GM21423 (cell line): ENCODE measurements around the gene RPS26.
"Not testable (repeated sequence)": the region's sequence is repeated elsewhere in the genome, so short reads cannot be mapped to it uniquely, and the experiment has no call there.

ENCODE experiments used
- ATAC-seq: cut with Tn5 transposase; IDR thresholded peaks from one replicate; pipeline ENCODE4 v1.9.1; 2021; ENCODE audit warnings: mild to moderate bottlenecking, moderate library complexity; ENCODE audit not compliant: unreplicated experiment

The RPS26 gene

DNA sequence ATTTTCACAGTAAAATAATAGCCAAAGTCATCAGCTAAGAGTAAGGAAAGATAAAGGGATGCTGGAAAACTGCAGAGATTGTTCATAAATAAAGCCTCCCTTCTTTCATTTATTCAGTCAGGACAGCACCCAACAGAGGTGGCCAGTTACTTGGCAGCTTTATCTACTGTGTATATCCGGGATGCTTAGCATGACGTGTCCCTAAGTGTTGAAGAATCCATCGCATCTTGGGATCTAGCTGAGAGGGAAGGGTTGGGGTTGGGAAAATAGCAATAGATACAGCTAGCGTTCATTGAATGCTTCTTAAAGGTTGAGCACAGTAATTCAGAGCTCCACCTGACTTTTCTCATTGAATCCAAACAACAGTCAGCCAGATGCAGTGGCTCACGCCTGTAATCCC lies 32.7 kb downstream of the RPS26 start:
- no peak for ATAC-seq

DNA sequence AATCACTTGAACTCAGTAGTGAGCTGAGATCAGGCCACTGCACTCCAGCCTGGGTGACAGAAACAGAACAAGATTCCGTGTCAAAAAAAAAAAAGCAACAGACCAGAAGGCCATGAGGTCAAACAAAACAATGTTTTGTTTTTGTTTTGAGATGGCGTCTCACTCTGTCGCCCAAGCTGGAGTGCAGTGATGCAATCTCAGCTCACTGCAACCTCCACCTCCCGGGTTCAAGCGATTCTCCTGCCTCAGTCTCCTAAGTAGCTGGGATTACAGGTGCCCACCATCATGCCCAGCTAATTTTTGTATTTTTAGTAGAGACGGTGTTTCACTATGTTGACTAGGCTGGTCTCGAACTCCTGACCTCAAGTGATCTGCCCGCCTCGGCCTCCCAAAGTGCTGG lies 36.2 kb downstream of the RPS26 start:
- ATAC-seq, result not testable (repeated sequence)

DNA sequence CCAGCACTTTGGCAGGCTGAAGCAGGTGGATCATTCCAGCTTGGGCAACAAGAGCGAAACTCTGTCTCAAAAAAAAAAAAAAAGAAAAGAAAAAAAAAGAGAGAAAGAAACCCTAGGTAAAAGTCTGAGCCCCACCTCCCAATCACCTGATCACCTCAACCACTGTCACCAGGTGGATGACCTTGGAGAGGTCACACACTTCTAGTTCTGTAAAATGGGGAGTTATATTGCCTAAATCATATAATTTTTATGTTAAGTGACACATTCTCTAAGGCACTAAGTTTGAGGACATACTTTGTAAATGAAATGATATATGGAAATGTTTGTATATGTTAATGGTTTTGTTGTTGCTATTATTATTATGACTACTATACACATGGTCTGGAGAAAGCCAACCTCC lies 36.7 kb downstream of the RPS26 start:
- ATAC-seq, result no peak

DNA sequence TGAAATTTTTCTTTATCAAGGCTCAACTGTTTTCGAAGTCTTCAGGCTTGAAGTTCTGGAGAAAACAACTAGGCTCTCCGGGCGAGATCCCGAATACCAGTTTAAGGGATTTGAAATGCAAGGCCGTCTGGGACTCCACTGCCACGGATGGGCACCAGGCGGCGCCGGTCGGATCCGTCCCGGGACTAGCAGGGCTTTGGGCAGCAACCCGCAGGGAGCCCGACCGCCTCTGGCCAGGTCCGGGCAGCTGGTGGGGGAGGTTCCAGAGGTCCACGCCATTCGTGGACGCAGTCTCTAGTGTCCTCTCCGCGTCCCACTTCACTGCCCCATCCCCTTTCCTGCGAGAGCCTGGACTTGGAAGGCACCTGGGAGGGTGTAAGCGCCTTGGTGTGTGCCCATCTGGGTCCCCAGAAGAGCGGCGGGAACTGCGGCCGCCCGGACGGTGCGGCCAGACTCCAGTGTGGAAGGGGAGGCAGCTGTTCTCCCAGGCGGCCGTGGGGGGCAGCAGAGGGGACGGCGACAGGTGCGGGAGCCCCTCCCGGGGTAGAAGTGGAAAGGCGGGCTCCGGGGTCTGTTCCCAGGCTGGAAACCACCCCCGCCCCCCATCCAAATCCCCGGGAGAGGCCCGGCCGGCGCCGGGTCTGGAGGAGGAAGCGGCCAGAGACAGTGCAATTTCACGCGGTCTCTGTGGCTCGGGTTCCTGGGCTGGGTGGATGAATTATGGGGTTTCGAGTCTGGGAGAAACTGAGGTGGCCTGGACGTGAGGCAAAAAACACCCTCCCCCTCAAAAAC lies 37.4 kb downstream of the RPS26 start:
- ATAC-seq, result peak; percentile 61

DNA sequence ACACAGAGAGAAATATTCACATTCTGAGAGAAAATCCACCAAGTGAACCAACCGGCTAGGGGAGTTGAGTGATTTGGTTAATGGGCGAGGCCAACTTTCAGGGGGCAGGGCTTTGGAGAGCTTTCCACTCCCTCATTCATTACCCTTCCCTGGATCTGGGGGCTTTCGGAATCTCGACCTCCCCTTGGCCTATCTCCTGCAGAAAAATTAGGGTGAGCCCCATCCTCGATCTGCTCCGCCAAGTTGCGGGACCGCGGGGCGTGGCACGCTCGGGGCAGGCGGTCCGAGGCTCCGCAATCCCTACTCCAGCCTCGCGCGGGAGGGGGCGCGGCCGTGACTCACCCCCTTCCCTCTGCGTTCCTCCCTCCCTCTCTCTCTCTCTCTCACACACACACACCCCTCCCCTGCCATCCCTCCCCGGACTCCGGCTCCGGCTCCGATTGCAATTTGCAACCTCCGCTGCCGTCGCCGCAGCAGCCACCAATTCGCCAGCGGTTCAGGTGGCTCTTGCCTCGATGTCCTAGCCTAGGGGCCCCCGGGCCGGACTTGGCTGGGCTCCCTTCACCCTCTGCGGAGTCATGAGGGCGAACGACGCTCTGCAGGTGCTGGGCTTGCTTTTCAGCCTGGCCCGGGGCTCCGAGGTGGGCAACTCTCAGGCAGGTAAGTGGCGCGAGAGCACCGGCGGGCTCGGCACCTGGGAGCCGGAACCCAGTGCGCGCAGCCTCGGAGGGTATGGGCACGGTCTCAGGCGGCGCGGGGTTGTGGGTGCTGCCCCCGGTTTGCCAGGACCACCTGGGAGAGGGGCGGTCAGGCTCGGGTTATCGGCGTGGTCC lies 38.2 kb downstream of the RPS26 start, which contains the start of gene ERBB3:
ERBB3 (plus strand) TSS at position 443 of the 833 bp plus-strand sequence; CDS start at position 579, 136 bp downstream.
- ATAC-seq, result no peak

DNA sequence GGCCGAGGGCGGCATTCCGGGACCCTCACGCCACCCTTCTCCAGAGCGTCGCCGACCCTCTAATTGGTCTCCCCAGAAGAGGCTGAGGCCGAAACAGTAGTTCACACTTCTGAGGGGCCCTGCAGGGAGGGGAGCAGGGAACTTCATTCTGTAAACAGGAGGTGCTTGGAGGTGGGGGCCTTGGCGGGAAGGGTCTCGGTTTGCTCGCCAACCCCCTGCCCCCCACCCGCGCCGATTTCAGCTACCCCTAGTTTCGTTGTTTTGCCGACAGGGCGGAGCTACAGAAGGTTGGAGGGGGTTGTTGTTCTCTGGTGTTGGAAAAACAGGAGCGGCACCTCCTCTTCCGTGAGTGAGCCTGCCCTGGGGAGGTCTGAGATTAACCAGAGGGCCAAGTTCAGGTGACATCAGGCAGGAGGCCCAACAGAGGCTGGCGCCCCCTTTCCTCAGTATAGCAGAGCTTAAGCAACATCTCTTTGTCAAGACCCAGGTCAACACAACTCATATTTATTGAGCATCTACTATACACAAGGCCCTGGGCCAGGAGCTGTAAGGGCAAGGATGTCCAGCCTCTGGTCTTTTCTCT lies 38.9 kb downstream of the RPS26 start:
- no peak for ATAC-seq

DNA sequence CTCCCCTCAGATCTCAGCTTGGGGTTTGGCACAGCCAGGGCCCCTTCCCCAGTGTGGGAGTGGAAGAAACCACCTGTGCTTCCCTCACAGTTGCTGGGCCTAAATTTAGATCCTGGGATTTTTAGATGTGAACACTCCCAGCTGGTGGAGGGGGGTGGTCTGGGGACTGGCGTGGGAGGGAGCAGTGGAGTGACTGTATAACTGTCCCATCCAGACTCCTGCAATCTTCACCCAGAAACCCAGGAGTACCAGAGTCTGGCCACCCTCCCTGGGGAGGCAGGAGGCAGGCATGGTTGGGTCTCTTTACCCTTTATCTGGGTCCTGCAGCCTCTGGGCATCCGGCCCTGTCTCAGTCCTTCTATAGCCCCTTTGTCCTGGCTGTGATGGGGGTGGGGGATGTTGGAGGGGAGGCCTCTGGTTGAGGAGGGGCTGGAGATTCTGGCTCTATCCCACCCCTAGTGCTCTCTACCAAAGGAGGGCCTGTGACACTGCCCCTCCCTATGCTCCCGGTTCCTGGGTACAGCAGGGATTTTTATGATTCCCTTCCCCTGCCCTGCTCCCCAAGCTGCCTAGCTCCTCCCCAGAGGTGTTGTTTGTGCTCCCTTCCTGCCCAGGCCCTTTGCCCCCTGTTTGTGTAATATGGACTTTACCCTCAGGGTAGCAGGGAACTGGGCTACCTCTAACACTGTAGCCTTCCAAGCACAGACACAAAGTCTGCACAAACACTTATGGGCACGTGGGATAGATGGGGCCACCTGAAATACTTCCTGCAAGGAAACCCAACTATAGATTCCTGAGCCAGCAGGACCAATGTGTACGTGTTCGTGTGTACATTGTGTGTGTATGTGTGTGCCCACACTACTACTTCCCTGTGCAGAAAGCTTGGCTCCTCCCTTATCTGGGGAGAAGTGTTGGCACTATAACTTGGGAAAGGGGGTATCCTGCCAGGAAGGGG lies 40.0 kb downstream of the RPS26 start:
- ATAC-seq, result no peak

DNA sequence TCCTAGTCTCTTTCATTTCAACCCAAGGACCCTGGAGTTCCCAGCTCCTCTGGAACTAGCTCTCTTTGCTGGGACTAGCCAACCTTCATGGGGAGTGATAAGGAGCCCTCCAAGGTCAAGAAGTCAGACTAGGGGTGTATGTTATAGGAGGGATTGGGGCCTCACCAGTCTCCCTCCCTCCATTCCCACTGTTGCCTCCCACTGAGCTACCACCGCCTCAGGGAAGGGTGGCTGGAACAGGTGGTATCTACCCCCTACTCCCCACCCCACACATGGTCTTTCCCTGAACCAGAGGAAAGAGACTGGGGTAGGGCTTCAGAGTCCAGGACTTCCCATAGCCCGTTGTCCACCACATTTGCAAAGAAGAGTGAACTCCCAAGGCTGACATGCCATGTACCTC lies 40.7 kb downstream of the RPS26 start:
- no peak for ATAC-seq

DNA sequence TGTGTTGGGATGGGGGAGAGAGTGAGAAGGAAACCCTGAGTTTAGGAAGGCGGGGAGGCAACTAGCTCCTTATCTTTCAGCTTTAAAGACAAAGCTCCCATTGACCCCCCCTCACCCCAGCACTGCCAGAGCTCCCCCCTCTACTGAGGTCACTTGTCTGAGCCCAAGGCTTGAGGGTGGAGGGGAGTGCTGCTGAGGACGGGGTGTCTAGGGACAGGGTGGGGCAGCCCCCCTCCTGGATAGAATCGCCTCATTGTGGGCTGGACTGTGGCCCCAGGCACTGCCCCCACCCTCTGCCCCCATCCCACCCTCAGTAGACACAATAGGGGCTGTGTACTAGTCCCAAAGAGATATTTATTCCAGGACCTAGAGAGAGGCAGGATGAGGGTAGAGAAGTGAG lies 41.2 kb downstream of the RPS26 start:
- no peak for ATAC-seq

DNA sequence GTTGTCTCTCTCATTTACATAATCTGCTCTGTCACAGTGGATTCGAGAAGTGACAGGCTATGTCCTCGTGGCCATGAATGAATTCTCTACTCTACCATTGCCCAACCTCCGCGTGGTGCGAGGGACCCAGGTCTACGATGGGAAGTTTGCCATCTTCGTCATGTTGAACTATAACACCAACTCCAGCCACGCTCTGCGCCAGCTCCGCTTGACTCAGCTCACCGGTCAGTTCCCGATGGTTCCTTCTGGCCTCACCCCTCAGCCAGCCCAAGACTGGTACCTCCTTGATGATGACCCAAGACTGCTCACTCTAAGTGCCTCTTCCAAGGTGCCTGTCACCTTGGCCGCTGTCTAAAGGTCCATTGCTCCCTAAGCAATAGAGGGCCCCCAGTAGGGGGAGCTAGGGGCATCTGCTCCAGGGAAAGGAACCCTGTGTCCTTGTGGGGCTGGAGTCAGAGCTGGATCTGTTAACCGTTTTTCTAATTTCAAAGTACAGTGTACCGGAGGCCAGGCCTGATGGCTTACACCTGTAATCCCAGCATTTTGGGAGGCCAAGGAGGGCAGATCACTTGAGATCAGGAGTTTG lies 43.3 kb downstream of the RPS26 start:
- no peak for ATAC-seq

DNA sequence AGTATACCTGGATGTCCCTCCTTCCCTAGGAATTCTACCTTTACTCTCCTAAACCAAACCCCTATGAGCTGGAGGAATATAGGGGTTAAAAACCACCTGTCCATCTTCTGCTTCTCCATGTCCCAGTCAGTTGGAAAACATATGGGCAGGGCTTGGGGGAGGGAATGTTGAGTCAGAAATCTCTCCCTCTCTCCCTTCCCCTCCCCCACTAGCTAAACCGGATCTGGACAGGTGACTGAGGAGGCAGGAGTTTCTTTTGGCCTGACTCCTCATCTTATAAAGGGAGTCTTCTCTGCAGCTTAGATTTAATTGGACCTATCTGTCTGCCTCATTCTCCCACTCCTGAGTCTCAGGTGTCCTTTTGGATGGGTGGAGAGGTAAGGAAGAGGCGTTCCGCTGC lies 44.4 kb downstream of the RPS26 start:
- ATAC-seq, result no peak

DNA sequence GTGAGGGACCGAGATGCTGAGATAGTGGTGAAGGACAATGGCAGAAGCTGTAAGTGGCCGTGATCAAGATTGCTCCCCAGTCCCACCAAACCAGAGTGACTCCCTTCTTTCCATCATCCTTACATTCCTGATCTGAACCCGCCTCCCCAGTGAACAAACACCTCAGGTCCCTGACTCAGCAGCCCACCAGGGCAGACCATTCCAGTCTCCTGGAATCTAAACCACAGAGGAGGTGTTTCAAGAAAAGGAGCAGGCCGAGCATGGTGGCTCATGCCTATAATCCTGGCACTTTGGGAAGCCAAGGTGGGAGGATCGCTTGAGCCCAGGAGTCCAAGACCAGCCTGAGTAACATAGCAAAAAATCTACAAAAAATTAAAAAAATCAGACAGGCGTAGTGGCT lies 44.9 kb downstream of the RPS26 start:
- ATAC-seq, result no peak

DNA sequence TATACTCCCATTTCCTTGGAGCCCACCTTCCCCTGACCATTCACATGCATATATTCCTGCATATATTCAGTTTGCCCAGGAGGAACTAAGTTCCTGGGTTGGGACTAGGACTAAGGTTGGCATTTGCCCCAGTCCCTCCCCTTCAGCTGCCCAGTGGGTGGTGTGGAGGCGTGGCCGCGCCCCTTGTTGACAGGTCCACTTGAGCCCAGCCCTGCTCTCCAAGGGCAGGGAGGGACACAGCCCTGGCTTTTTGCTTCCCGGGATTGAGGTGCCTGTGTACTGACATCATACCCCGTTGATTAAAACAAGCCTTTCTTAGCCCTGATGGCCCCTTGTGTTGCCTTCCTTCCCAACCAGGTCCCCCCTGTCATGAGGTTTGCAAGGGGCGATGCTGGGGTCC lies 45.5 kb downstream of the RPS26 start:
- ATAC-seq, result no peak
